Upper lobe of left lung (tissue), 4 donors: ENCODE results near the gene FGFRL1.

ENCODE experiments used
- CTCF ChIP-seq, 6 experiments: fragments of 450-650 bp in 4 of 6; fragments of 200-600 bp in 2 of 6; sonication (generic) in 2 of 6; IDR thresholded peaks; one replicate each; pipeline ENCODE4 v1.5.1; 2016 to 2019; ENCODE audit warnings: antibody characterized with exemption in 6 of 6
- POLR2A ChIP-seq, 4 donors: fragments of 450-650 bp; IDR thresholded peaks; one replicate each; pipeline ENCODE4 v1.5.1; 2016 to 2017; ENCODE audit warnings: antibody characterized with exemption in 4 of 4, mild to moderate bottlenecking in 2 of 4
- POLR2AphosphoS5 ChIP-seq, 2 donors: sonication (generic); formaldehyde crosslinking; IDR thresholded peaks; one replicate each; pipeline ENCODE4 v1.5.1; 2017; ENCODE audit warnings: antibody characterized with exemption in 2 of 2

GRCh38 chr4:1044469-1045192 is 33.2 kb downstream of the FGFRL1 start:
- TF ChIP-seq POLR2AphosphoS5 (IDR thresholded peaks at IDR 0.05) (no peak), CTCF (IDR thresholded peaks at IDR 0.05) (no peak), POLR2A (IDR thresholded peaks at IDR 0.05) (no peak)
